CD4-positive, alpha-beta T cell treated with Interleukin-4 for 4 hours (primary cell): ENCODE data around the gene BET1L.
"Not testable (repeated sequence)": the region's sequence is repeated elsewhere in the genome, so short reads cannot be mapped to it uniquely, and the experiment has no call there.

Source experiments
- DNase-seq: peaks from one replicate; pipeline ENCODE4 v3.0.0-alpha.2; 2020

Gene BET1L

GRCh38 chr11:191490-192478, 15.4 kb downstream of the BET1L start:
- DNase-seq = peak; percentile 35

GRCh38 chr11:190546-190945, 16.7 kb downstream of the BET1L start:
- not testable (repeated sequence) for DNase-seq

GRCh38 chr11:189843-190311, 17.3 kb downstream of the BET1L start:
- peak; percentile 24 for DNase-seq

- DNase-seq = not testable (repeated sequence)
These were observed 17.9 kb downstream of the BET1L start for GRCh38 chr11:189200-189783.

- not testable (repeated sequence) for DNase-seq
These were observed 27.0 kb downstream of the BET1L start for GRCh38 chr11:180242-180641.
